B cell (primary cell): ENCODE measurements around the gene IGFBP7. TPM values are rescaled to one million over a fixed set of nuclear protein-coding genes. Genes with fewer than 3 reads are reported as not detected.

Experiments
- ATAC-seq: fragments of 200-7000 bp; cut with Tn5 transposase; one replicate; pipeline ENCODE4 v1.10.0; 2021; ENCODE audit warnings: low read depth, mild to moderate bottlenecking, moderate number of reproducible peaks, moderate library complexity
- CTCF ChIA-PET: fragments of 350-600 bp; sonication (Branson Sonifier 250); formaldehyde crosslinking; loops from one replicate; lab custom pipeline; 2021; ENCODE audit warnings: antibody characterized with exemption, inconsistent platforms; lab: Charles Lee
- POLR2A ChIA-PET: fragments of 350-600 bp; sonication (Branson Sonifier 250); formaldehyde crosslinking; loops from one replicate; lab custom pipeline; 2021; ENCODE audit warnings: antibody characterized with exemption; lab: Charles Lee
- DNase-seq: peaks from one replicate; pipeline ENCODE4 v3.0.0; 2013
- H2AFZ ChIP-seq: 2 replicates; pipeline ENCODE4 v1.6.1; 2012; ENCODE audit warnings: mild to moderate bottlenecking, low read depth, low read length; ENCODE audit not compliant: insufficient read depth, poor library complexity, severe bottlenecking
- H3K27ac ChIP-seq, 2 donors: 1 replicate in 1 of 2; 2 replicates in 1 of 2; pipeline ENCODE4 v1.5.1; 2012 to 2013; ENCODE audit warnings: low read length in 2 of 2, mild to moderate bottlenecking in 2 of 2, moderate library complexity in 1 of 2
- H3K27me3 ChIP-seq, 4 experiments: fragments of 200-600 bp in 1 of 4; sonication (generic) in 1 of 4; replicated peaks in 1 of 4; 1 replicate in 2 of 4; 2 replicates in 2 of 4; pipeline versions ENCODE4 v1.6.1 to v1.7.0; 2013 to 2016; ENCODE audit warnings: low read length in 3 of 4, mild to moderate bottlenecking in 2 of 4, mixed read lengths in 1 of 4, moderate library complexity in 1 of 4; ENCODE audit not compliant: insufficient read depth in 4 of 4, control insufficient read depth in 3 of 4; ENCODE audit errors: control extremely low read depth in 1 of 4
- H3K36me3 ChIP-seq, 2 experiments: replicated peaks in 1 of 2; 1 replicate in 1 of 2; 2 replicates in 1 of 2; pipeline versions ENCODE4 v1.6.1 to v1.7.1; 2013; ENCODE audit warnings: low read length in 1 of 2; ENCODE audit not compliant: insufficient read depth in 2 of 2, control insufficient read depth in 1 of 2; ENCODE audit errors: control extremely low read depth in 1 of 2, extremely low read depth in 1 of 2
- H3K4me1 ChIP-seq, 2 donors: fragments of 200-600 bp in 1 of 2; sonication (generic) in 1 of 2; 1 replicate in 1 of 2; 2 replicates in 1 of 2; pipeline versions ENCODE4 v1.5.1 to v1.6.1; 2013 to 2017; ENCODE audit warnings: low read length in 2 of 2; ENCODE audit not compliant: control insufficient read depth in 2 of 2, insufficient read depth in 2 of 2
- H3K4me2 ChIP-seq: replicated peaks from 2 replicates; pipeline ENCODE3; 2012; ENCODE audit warnings: mild to moderate bottlenecking, low read depth, low read length; ENCODE audit not compliant: poor library complexity, severe bottlenecking
- H3K4me3 ChIP-seq, 5 experiments: fragments of 200-600 bp in 1 of 5; sonication (generic) in 1 of 5; 1 replicate in 3 of 5; 2 replicates in 2 of 5; pipeline versions ENCODE4 v1.5.1 to v1.7.0; 2011 to 2016; ENCODE audit warnings: low read length in 4 of 5, mild to moderate bottlenecking in 4 of 5, low read depth in 2 of 5, control low read depth in 1 of 5, moderate library complexity in 1 of 5; ENCODE audit not compliant: insufficient read depth in 1 of 5; ENCODE audit errors: control extremely low read depth in 1 of 5, extremely low read depth in 1 of 5
- H3K79me2 ChIP-seq: fragments of 200-600 bp; sonication (generic); one replicate; pipeline ENCODE4 v1.6.0; 2016; ENCODE audit warnings: low read length; ENCODE audit not compliant: control insufficient read depth, insufficient read depth
- H3K9ac ChIP-seq: fragments of 200-600 bp; sonication (generic); 2 replicates; pipeline ENCODE4 v1.6.1; 2017; ENCODE audit warnings: mild to moderate bottlenecking, low read length, moderate library complexity
- H3K9me3 ChIP-seq, 3 donors: one replicate each; pipeline versions ENCODE4 v1.6.1 to v1.7.1; 2013; ENCODE audit warnings: low read length in 2 of 3; ENCODE audit not compliant: control insufficient read depth in 2 of 3, insufficient read depth in 1 of 3; ENCODE audit errors: control extremely low read depth in 1 of 3
- H4K20me1 ChIP-seq: 2 replicates; pipeline ENCODE4 v1.6.0; 2012; ENCODE audit warnings: mild to moderate bottlenecking, low read length; ENCODE audit not compliant: insufficient read depth, control insufficient read depth, poor library complexity, severe bottlenecking
- H3K27ac Mint-ChIP-seq: one replicate; pipeline ENCODE4 v1.8.0; 2021; ENCODE audit warnings: mixed read lengths
- H3K27me3 Mint-ChIP-seq: one replicate; pipeline ENCODE4 v1.8.0; 2021; ENCODE audit warnings: mixed read lengths
- H3K4me1 Mint-ChIP-seq: one replicate; pipeline ENCODE4 v1.8.0; 2021; ENCODE audit warnings: mixed read lengths
- H3K4me3 Mint-ChIP-seq: one replicate; pipeline ENCODE4 v1.8.0; 2021; ENCODE audit warnings: mixed read lengths
- H3K9me3 Mint-ChIP-seq: one replicate; pipeline ENCODE4 v1.8.0; 2022; ENCODE audit warnings: mixed read lengths; ENCODE audit not compliant: insufficient read depth
- EZH2 ChIP-seq: IDR thresholded peaks from 2 replicates; pipeline ENCODE4 v1.6.1; 2012; ENCODE audit warnings: borderline replicate concordance, low read depth, mild to moderate bottlenecking, moderate library complexity, low read length; ENCODE audit not compliant: insufficient read depth, poor library complexity, severe bottlenecking
- WGBS: methylation state at CpG from one replicate; pipeline ENCODE4 v1.1.5; 2013; ENCODE audit warnings: missing lambda C conversion rate; ENCODE audit not compliant: insufficient coverage; 5-methylcytosine and 5-hydroxymethylcytosine counted together
- intact Hi-C: fragments of 100-400 bp; cut with micrococcal nuclease; formaldehyde crosslinking; loops from one replicate; pipeline ENCODE4 v1.10.0; 2022
- polyA plus RNA-seq: library from polyadenylated mRNA; depleted of rRNA; stranded (reverse); fragments of >200 nt; gene quantifications from 2 replicates; pipeline ENCODE4 v1.2.3, GENCODE V29; 2012
- total RNA-seq, 2 donors: library from RNA; stranded (reverse); fragments of 120-200 nt in 1 of 2; gene quantifications; 1 replicate in 1 of 2; 2 replicates in 1 of 2; pipeline versions ENCODE4 v1.2.3 to v1.2.4, GENCODE V29; 2013 to 2022
- TF ChIP-seq, protein P1 (sequence below): fragments of 200-600 bp; IDR thresholded peaks from one replicate; pipeline ENCODE4 v1.8.0; 2022; ENCODE audit warnings: antibody characterized with exemption, mild to moderate bottlenecking

Gene IGFBP7
- total and polyA plus RNA-seq, 2 donors (not counting 1 experiment from before 2014, with no cell fraction given): 0.37 TPM; not detected in 1

DNA sequence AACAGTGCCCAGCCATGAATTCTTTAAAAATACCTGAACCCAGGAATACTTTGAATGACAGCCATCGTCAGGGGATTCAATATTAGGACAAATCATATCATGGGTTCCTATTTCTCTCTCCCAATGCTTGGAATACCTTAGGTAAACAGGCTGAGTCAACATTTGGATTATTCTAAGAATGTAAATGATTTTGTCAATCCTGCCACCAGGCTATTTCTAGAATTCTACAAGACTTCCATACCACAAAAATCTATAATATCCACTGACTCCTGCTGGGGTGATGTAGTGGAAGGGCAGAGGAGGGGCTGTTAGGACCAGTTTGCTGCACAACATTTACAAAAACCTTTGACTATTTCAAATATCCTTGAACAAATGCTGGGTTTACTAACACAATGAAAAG lies 65.2 kb downstream of the IGFBP7 start:
- no peaks in the 10 kb centered on the region for H3K9me3 Mint-ChIP-seq
- H3K9me3 ChIP-seq: peaks cover 0 to 4% (median 0%) of the 10 kb centered on the region in 3 donors
- H3K4me3 ChIP-seq: no peak overlapping the region
- intact Hi-C loops: no loop called here
- no peak for DNase-seq
- no peak overlapping the region for H3K27ac ChIP-seq
- TF ChIP-seq, protein P1, sequence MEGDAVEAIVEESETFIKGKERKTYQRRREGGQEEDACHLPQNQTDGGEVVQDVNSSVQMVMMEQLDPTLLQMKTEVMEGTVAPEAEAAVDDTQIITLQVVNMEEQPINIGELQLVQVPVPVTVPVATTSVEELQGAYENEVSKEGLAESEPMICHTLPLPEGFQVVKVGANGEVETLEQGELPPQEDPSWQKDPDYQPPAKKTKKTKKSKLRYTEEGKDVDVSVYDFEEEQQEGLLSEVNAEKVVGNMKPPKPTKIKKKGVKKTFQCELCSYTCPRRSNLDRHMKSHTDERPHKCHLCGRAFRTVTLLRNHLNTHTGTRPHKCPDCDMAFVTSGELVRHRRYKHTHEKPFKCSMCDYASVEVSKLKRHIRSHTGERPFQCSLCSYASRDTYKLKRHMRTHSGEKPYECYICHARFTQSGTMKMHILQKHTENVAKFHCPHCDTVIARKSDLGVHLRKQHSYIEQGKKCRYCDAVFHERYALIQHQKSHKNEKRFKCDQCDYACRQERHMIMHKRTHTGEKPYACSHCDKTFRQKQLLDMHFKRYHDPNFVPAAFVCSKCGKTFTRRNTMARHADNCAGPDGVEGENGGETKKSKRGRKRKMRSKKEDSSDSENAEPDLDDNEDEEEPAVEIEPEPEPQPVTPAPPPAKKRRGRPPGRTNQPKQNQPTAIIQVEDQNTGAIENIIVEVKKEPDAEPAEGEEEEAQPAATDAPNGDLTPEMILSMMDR: no peak
- no peak for TF ChIP-seq EZH2
- H3K4me3 Mint-ChIP-seq: no peak overlapping the region
- no peaks in the 10 kb centered on the region for H4K20me1 ChIP-seq
- H3K36me3 ChIP-seq: no peaks in the 10 kb centered on the region
- H3K27me3 ChIP-seq: no peaks in the 10 kb centered on the region
- no peaks in the 10 kb centered on the region for H3K4me1 ChIP-seq
- H2AFZ ChIP-seq: no peak overlapping the region
- no peak overlapping the region for H3K27ac Mint-ChIP-seq
- H3K9ac ChIP-seq: no peak overlapping the region
- POLR2A ChIA-PET: no interaction called here
- no peak overlapping the region for H3K4me2 ChIP-seq
- H3K4me1 Mint-ChIP-seq: no peaks in the 10 kb centered on the region
- ATAC-seq: no peak
- CTCF ChIA-PET: no interaction called here
- H3K27me3 Mint-ChIP-seq: peaks cover 15% of the 10 kb centered on the region
- no CpG with 5 or more reads among the region's 1 CpG for WGBS
- no peaks in the 10 kb centered on the region for H3K79me2 ChIP-seq

GRCh38 chr4:57044279-57044678 lies 65.9 kb downstream of the IGFBP7 start:
- no peaks in the 10 kb centered on the region for H4K20me1 ChIP-seq
- H3K79me2 ChIP-seq: no peaks in the 10 kb centered on the region
- no peak overlapping the region for H3K4me3 Mint-ChIP-seq
- H3K9ac ChIP-seq: no peak overlapping the region
- H3K9me3 Mint-ChIP-seq: no peaks in the 10 kb centered on the region
- peaks cover 16% of the 10 kb centered on the region for H3K27me3 Mint-ChIP-seq
- no peak overlapping the region for H3K4me2 ChIP-seq
- no CpG with 5 or more reads among the region's 1 CpG for WGBS
- H3K4me3 ChIP-seq: no peak overlapping the region
- no peak for ATAC-seq
- ChIA-PET POLR2A (no interaction called here), CTCF (no interaction called here)
- no peaks in the 10 kb centered on the region for H3K36me3 ChIP-seq
- H3K4me1 ChIP-seq: no peaks in the 10 kb centered on the region
- no peaks in the 10 kb centered on the region for H3K27me3 ChIP-seq
- intact Hi-C loops: no loop called here
- no peak for DNase-seq
- no peak overlapping the region for H3K27ac ChIP-seq
- H2AFZ ChIP-seq: no peak overlapping the region
- H3K27ac Mint-ChIP-seq: no peak overlapping the region
- no peaks in the 10 kb centered on the region for H3K4me1 Mint-ChIP-seq
- peaks cover 0 to 4% (median 0%) of the 10 kb centered on the region in 3 donors for H3K9me3 ChIP-seq
- TF ChIP-seq, protein P1: no peak
- TF ChIP-seq EZH2: no peak
